NCI-H1105 (cell line): ENCODE results near the gene FAIM2.
"Not testable (repeated sequence)": the region's sequence is repeated elsewhere in the genome, so short reads cannot be mapped to it uniquely, and the experiment has no call there.

Experiments used
- DNase-seq: peaks from one replicate; lab custom pipeline; 2025; lab: John Stamatoyannopoulos, UW

Gene FAIM2

GRCh38 chr12:49893753-49894750 lies 9.6 kb downstream of the FAIM2 start:
- DNase-seq, result no peak

GRCh38 chr12:49892732-49893317 lies 10.9 kb downstream of the FAIM2 start:
- DNase-seq, result no peak

GRCh38 chr12:49892084-49892731 lies 11.5 kb downstream of the FAIM2 start:
- no peak for DNase-seq

GRCh38 chr12:49891476-49891875 lies 12.2 kb downstream of the FAIM2 start:
- DNase-seq, result no peak

GRCh38 chr12:49891012-49891411 lies 12.7 kb downstream of the FAIM2 start:
- no peak for DNase-seq

GRCh38 chr12:49890096-49890461 lies 13.6 kb downstream of the FAIM2 start:
- no peak for DNase-seq

GRCh38 chr12:49889361-49890095 lies 14.2 kb downstream of the FAIM2 start:
- DNase-seq, result no peak

GRCh38 chr12:49888461-49889151 lies 15.1 kb downstream of the FAIM2 start:
- no peak for DNase-seq

- DNase-seq, result no peak
Measured at GRCh38 chr12:49887536-49888401, 15.9 kb downstream of the FAIM2 start.

GRCh38 chr12:49887091-49887490 lies 16.6 kb downstream of the FAIM2 start:
- no peak for DNase-seq

- DNase-seq, result no peak
Measured at GRCh38 chr12:49885663-49886461, 17.8 kb downstream of the FAIM2 start.

GRCh38 chr12:49885118-49885517 lies 18.6 kb downstream of the FAIM2 start:
- no peak for DNase-seq

GRCh38 chr12:49882851-49883464 lies 20.7 kb downstream of the FAIM2 start:
- DNase-seq, result no peak

- DNase-seq, result no peak
Measured at GRCh38 chr12:49882248-49882850, 21.4 kb downstream of the FAIM2 start.

GRCh38 chr12:49881415-49882247 lies 22.1 kb downstream of the FAIM2 start:
- no peak for DNase-seq

- DNase-seq, result no peak
Measured at GRCh38 chr12:49880756-49881414, 22.8 kb downstream of the FAIM2 start.

GRCh38 chr12:49879065-49879464 lies 24.6 kb downstream of the FAIM2 start:
- not testable (repeated sequence) for DNase-seq
